GM21717 (cell line): ENCODE results near the gene ASB9.
"Not testable (repeated sequence)": the region's sequence is repeated elsewhere in the genome, so short reads cannot be mapped to it uniquely, and the experiment has no call there.

ENCODE experiments used
- ATAC-seq: cut with Tn5 transposase; IDR thresholded peaks from one replicate; pipeline ENCODE4 v1.9.1; 2021; ENCODE audit warnings: mild to moderate bottlenecking, moderate library complexity; ENCODE audit not compliant: unreplicated experiment

Gene ASB9

GRCh38 chrX:15242899-15243555 lies 26.9 kb downstream of the ASB9 start:
- no peak for ATAC-seq

DNA sequence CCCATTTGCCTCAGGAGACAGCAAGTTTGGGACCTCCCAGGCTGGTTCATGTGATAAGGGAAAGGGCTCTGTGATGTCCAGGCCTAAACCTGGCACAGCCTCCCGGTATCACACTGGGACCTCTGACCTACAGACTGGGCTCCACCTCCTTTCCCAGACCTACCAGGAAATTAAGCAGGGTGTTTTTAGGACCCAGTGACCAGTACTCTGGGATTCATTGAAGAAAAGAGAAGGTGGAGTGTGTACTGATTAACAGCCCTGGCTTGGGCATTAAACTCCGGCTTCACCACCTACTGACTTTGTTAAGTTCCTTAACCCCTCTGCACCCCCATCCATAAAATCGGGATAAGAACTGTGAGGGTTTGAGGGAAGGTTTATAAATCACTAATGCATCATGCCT lies 28.6 kb downstream of the ASB9 start:
- no peak for ATAC-seq

DNA sequence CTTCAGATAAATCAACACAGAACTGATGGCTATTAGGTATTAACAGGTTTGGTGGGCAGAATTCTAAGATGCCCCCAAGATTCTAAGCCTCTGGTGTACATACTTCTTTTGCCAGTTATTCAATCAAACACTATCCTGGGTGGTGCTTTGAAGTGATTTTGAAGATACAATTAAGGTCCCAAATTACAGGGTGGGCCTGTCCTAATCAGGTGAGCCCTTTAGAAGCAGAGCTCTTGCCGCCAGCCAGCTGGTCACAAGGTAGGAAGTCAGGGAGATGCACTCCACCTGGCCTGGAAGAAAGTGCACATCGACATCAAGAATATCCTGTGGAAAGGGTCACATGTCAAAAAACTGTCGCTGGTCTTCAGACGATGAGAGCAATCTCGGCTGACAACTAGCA lies 29.5 kb downstream of the ASB9 start:
- no peak for ATAC-seq

- ATAC-seq: no peak
Measured at GRCh38 chrX:15236146-15236545, 33.7 kb downstream of the ASB9 start.

DNA sequence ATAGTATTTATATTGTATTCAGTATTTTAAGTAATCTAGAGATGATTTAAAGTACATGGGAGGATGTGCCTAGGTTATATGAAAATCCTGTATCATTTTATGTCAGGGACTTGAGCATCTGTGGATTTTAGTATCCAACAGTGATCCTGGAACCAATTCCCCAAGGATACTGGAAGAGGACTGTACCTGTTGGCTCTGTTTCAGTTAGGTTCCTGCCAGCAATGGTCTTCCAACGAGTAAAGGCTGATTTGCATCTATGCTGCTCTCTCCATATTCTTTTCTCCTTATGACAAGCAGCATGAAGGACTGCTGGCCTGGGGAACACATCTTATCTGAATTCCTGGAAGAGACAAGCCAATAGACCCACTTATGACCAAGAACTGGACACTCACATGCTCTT lies 34.9 kb downstream of the ASB9 start:
- no peak for ATAC-seq

DNA sequence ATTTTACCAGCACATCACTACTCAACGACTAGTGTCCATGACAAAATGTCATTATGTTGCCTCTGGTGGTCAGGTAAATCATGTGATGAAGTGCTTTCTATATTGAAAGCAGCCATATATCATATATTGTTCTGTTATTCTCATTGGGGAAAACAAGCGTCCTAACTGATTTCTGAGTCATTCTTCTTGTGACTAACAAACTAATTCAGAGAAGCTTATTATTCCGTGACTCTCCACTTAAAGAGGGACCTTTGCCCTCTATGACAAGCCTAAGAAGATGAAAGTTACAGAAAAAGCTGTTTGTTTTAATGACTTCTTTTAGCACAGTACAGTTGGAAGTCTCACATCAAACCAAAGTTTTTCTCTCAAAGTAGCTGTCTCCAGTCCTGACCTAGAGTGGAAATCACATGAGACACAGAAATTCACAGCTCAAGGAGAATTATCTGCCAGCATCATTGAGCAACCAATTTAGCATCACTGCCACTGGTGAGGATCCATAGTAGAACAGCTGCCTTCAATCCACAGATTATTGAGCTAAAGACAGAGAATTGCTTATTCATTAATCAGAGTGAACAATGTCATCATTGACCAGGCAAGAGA lies 36.4 kb downstream of the ASB9 start:
- ATAC-seq: no peak

GRCh38 chrX:15224747-15225146 lies 45.1 kb downstream of the ASB9 start:
- ATAC-seq: no peak

GRCh38 chrX:15221321-15221720 lies 48.6 kb downstream of the ASB9 start:
- no peak for ATAC-seq

- no peak for ATAC-seq
Measured at GRCh38 chrX:15217161-15217560, 52.7 kb downstream of the ASB9 start.

GRCh38 chrX:15216280-15216679 lies 53.6 kb downstream of the ASB9 start:
- ATAC-seq: no peak

GRCh38 chrX:15215366-15215765 lies 54.5 kb downstream of the ASB9 start:
- ATAC-seq: no peak

DNA sequence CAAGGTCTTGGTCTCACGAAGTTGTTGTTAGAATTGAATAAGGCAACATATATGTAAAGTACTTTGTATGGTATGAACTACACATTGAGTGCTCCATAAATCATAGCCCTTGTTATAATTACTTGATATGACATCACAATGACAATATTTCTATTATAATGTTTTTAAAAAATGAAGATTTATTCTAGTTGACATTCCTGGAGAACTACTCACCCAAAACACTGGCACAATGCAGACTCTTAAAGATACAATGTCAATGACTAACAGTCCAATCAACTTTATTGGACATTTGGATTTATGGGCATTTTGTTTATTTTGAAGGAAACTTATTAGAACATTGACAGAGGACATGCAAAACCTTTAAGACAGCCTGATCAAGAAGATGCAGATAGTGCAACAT lies 55.3 kb downstream of the ASB9 start:
- ATAC-seq: no peak

DNA sequence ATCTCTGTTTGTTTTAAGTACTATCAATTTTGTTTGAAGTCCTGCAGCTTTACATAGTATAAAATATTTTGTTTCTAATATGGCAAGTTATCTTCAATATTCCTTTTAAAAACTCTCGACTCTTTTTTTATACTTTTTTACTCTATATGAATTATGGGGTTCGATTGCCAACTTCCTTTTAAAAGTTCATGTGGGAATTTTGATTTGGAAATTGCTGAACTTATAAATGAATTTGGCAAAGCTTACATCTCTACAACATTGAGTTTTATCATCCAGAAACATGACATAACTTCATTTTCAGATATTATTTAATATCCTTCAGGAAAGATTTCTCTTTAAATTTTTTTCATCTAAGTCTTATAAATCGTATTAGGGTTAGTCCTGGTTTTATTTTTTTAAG lies 60.8 kb downstream of the ASB9 start:
- no peak for ATAC-seq

DNA sequence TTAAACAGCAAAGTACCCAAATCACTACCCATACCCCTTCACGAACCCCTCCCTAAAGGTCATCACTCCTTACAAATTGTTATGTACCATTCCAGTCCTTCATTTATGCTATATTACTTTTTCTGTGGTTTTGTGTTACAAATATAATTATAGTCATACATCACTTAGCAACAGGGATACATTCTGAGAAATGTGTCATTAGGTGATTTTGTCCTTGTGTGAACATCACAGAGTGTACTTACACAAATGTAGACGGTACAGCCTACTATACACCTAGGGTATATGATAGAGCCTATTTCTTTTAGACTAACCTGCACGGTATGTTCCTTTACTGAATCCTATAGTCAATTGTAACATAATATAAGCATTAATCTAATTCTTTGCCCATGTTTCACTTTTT lies 61.9 kb downstream of the ASB9 start:
- no peak for ATAC-seq

- ATAC-seq: no peak
Measured at GRCh38 chrX:15207384-15207783, 62.5 kb downstream of the ASB9 start.

GRCh38 chrX:15206306-15206705 lies 63.6 kb downstream of the ASB9 start:
- ATAC-seq: no peak

- peak; percentile 88 for ATAC-seq
Measured at GRCh38 chrX:15204130-15204751, 65.6 kb downstream of the ASB9 start.

DNA sequence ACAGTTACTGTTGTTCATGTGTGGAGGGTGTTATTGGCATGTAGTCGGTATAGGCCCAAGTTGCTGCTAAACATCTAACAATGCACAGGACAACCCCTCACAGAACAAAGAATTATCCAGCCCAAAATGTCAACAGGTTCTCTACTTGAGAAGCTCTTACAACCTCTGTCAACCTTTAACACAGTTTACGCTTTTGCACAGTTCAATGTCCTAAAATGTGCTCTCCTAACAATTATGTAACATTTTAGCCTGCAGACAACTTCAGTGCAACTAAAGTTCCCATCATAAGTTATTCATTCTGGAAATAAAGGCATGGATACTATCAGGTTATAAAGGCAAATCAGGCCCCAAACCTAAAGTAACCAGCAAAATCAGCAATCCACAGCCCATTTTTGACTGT lies 66.2 kb downstream of the ASB9 start:
- ATAC-seq: no peak

GRCh38 chrX:15202454-15203177 lies 67.3 kb downstream of the ASB9 start:
- ATAC-seq: peak; percentile 40

DNA sequence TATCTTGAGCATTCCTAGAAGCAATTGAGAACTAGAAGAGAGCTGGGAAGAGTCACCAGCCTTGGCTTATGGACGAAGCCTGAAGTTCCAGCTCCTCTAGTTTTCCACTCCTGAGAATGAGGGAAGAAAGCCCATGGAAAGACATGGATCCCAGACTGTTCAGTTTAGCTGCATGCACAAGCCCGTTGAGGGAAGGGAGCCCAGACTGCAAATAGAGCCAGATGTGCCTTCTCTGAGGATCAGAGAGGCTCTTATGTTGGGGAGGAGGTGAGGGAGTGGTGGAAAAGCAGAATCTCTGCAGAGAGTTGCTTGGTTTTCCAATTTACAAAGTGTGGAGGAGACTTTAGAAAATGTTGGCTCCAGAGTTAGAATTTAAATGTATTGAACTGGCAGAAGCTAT lies 69.0 kb downstream of the ASB9 start:
- no peak for ATAC-seq

DNA sequence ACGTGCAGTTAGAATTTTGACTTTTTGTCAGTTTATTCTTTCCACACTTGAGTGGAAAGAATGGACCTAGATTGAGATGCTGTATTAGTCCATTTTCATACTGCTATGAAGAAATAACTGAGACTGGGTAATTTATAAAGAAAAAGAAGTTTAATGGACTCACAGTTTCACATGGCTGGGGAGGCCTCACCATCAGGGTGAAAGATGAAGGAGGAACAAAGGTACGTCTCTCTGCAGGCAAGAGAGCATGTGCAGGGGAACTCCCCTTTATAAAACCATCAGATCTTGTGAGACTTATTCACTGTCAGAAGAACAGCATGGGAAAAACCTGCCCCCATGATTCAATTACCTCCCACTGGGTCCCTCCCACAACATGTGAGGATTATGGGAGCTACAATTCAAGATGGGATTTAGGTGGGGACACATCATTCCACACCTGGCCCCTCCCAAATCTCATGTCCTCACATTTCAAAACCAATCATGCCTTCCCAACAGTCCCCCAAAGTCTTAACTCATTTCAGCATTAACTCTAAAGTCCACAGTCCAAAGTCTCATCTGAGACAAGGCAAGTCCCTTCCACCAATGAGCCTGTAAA lies 71.2 kb downstream of the ASB9 start:
- ATAC-seq: not testable (repeated sequence)

DNA sequence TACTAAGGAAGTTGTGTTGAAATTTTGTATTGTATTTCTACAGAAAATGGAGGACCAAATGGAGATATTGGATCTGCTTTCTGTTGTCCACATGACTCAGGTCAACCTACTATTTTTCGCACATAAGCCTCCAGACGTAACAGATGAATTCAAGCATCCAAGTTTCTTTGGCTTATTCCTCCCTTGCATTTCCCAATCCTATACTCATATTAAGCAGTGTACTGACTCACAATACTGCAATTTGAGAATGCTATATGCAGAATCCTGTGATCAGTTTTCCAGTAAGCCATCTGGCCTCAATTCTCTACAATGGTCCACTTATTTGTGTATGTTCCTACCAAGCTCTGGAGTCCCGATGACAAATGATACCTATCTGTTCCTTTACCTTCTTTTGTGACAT lies 75.7 kb downstream of the ASB9 start:
- ATAC-seq: no peak
